ENCODE data around the gene CDT1.

Gene CDT1

GRCh38 chr16:88840600-88841215 is 37.1 kb downstream of the CDT1 start:
- Histone ChIP-seq H3K27ac (ENCODE audit: low read length) (no peak overlapping the region), H3K9me3 (ENCODE audit: control insufficient read depth in 2 of 2, low read length in 2 of 2) (no peaks in the 10 kb centered on the region), H3K4me3 (ENCODE audit: low read length in 2 of 2) (no peak overlapping the region), H3K27me3 (ENCODE audit: control insufficient read depth in 1 of 2, insufficient read depth in 2 of 2, low read length in 2 of 2) (no peaks in the 10 kb centered on the region), H3K36me3 (ENCODE audit: control insufficient read depth in 2 of 2, insufficient read depth in 2 of 2, low read length in 2 of 2) (peaks cover 8 to 21% of the 10 kb centered on the region in 2 donors), H3K4me1 (ENCODE audit: control insufficient read depth, insufficient read depth, low read length) (no peaks in the 10 kb centered on the region), H3K9ac (ENCODE audit: low read length in 2 of 2) (no peak overlapping the region)

DNA sequence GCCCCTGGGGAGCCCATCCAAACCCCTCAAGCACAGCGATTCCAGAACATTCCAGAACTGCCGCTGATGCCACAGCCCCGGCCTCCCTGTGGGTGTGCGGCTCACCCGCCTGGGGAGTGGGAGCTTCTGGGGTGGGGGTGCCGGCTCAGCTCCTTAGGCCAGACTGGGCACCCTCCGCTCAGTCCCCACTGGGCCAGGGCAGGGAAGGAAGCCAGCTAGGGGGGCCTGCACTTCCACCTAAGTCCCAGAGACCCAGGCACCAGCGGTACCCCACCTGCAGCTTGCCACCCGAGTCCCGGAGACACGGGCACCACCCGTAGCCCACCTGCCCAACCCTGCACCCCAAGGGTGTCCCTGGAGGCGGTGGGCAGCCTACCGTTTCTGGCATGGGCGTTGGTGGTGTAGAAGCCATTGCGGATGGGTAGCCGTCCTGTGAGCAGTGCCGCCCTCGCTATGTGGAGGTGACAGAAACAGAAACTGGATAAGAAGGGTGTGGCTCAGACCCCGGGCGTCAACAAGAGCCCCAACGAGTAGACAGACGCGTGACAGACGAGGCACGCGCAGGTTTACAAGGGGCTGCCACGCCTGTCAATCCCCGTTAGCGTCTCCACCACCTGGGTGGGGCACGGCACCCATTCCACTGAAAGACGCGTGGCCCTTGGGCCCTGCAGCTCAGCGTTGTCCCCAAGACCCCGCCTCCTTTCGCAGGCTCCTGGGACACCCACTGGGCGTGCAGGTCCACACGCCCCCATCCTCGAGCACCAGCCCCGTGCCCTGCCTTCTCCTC is 38.1 kb downstream of the CDT1 start:
- Histone ChIP-seq H3K27me3 (ENCODE audit: control insufficient read depth in 1 of 2, insufficient read depth in 2 of 2, low read length in 2 of 2) (no peaks in the 10 kb centered on the region), H3K27ac (ENCODE audit: low read length) (no peak overlapping the region), H3K9me3 (ENCODE audit: control insufficient read depth in 2 of 2, low read length in 2 of 2) (no peaks in the 10 kb centered on the region), H3K4me3 (ENCODE audit: low read length in 2 of 2) (no peak overlapping the region), H3K9ac (ENCODE audit: low read length in 2 of 2) (no peak overlapping the region), H3K36me3 (ENCODE audit: control insufficient read depth in 2 of 2, insufficient read depth in 2 of 2, low read length in 2 of 2) (peaks cover 9 to 21% of the 10 kb centered on the region in 2 donors), H3K4me1 (ENCODE audit: control insufficient read depth, insufficient read depth, low read length) (no peaks in the 10 kb centered on the region)

DNA sequence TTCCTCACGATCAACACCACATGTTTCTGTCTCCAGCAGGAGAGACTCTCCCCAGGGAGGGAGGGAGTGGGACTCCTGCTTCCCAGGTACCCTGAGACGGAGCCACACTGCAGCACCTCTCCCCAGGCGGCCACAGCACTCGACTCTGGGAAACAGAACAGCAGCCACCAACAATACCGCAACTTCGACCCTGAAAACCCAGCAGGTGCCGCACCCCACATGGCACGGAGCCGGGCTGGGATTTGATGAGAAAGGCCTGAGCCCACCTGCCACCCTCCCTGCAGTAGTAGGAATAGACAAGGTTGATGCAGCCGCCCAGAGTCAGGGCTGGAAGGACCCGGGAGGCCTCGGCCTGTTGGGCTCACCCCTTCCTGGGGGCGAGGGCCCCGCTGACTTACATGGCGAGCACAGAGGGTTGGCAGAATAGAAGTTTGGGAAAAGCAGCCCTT is 38.7 kb downstream of the CDT1 start:
- H3K9ac ChIP-seq (ENCODE audit: low read length in 2 of 2), result no peak overlapping the region
- H3K36me3 ChIP-seq (ENCODE audit: control insufficient read depth in 2 of 2, insufficient read depth in 2 of 2, low read length in 2 of 2), result peaks cover 9 to 21% of the 10 kb centered on the region in 2 donors
- no peak overlapping the region for H3K4me3 ChIP-seq (ENCODE audit: low read length in 2 of 2)
- H3K9me3 ChIP-seq (ENCODE audit: control insufficient read depth in 2 of 2, low read length in 2 of 2), result no peaks in the 10 kb centered on the region
- H3K4me1 ChIP-seq (ENCODE audit: control insufficient read depth, insufficient read depth, low read length), result no peaks in the 10 kb centered on the region
- H3K27me3 ChIP-seq (ENCODE audit: control insufficient read depth in 1 of 2, insufficient read depth in 2 of 2, low read length in 2 of 2), result no peaks in the 10 kb centered on the region
- no peak overlapping the region for H3K27ac ChIP-seq (ENCODE audit: low read length)

DNA sequence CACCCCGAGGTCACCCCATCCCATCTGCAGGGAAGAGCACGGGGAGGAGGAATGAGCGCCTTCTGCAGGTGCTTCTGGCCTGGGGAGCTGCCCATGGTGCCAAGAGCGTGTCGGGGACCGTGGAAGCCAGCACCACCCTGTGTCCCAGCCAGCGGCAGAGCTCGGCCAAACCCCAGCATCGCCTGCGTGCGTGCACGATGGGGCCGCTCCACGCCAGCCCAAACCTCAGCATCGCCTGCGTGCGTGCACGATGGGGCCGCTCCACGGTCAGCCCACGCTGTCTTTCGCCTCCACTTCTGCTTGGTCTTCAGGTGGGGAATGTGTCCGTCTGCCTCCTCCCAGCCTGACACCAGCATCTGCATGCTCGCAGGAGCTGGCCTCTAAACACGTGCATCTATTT is 39.2 kb downstream of the CDT1 start:
- peaks cover 9 to 21% of the 10 kb centered on the region in 2 donors for H3K36me3 ChIP-seq (ENCODE audit: control insufficient read depth in 2 of 2, insufficient read depth in 2 of 2, low read length in 2 of 2)
- no peak overlapping the region for H3K4me3 ChIP-seq (ENCODE audit: low read length in 2 of 2)
- H3K4me1 ChIP-seq (ENCODE audit: control insufficient read depth, insufficient read depth, low read length), result no peaks in the 10 kb centered on the region
- no peak overlapping the region for H3K9ac ChIP-seq (ENCODE audit: low read length in 2 of 2)
- no peaks in the 10 kb centered on the region for H3K27me3 ChIP-seq (ENCODE audit: control insufficient read depth in 1 of 2, insufficient read depth in 2 of 2, low read length in 2 of 2)
- no peaks in the 10 kb centered on the region for H3K9me3 ChIP-seq (ENCODE audit: control insufficient read depth in 2 of 2, low read length in 2 of 2)
- no peak overlapping the region for H3K27ac ChIP-seq (ENCODE audit: low read length)

DNA sequence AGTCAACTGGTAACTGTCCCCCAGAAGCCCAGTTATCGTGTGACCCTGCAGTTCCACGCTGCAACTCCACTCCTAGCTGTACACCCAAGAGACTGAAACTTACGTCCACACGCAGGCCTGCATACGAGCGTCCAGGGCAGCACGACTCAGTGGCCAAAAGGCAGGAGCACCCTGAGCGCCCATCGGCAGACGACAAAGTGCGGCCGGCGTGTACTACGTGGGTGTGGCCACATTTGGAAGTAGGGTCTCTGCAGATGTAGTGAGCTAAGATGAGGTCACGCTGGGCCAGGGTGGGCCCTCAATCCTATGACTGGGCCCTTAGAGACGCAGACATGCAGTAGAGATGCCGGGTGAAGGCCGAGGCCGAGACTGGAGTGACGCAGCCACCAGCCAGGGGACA is 39.7 kb downstream of the CDT1 start:
- Histone ChIP-seq H3K36me3 (ENCODE audit: control insufficient read depth in 2 of 2, insufficient read depth in 2 of 2, low read length in 2 of 2) (peaks cover 9 to 20% of the 10 kb centered on the region in 2 donors), H3K4me3 (ENCODE audit: low read length in 2 of 2) (no peak overlapping the region), H3K27ac (ENCODE audit: low read length) (no peak overlapping the region), H3K27me3 (ENCODE audit: control insufficient read depth in 1 of 2, insufficient read depth in 2 of 2, low read length in 2 of 2) (no peaks in the 10 kb centered on the region), H3K9me3 (ENCODE audit: control insufficient read depth in 2 of 2, low read length in 2 of 2) (no peaks in the 10 kb centered on the region), H3K4me1 (ENCODE audit: control insufficient read depth, insufficient read depth, low read length) (no peaks in the 10 kb centered on the region), H3K9ac (ENCODE audit: low read length in 2 of 2) (no peak overlapping the region)

DNA sequence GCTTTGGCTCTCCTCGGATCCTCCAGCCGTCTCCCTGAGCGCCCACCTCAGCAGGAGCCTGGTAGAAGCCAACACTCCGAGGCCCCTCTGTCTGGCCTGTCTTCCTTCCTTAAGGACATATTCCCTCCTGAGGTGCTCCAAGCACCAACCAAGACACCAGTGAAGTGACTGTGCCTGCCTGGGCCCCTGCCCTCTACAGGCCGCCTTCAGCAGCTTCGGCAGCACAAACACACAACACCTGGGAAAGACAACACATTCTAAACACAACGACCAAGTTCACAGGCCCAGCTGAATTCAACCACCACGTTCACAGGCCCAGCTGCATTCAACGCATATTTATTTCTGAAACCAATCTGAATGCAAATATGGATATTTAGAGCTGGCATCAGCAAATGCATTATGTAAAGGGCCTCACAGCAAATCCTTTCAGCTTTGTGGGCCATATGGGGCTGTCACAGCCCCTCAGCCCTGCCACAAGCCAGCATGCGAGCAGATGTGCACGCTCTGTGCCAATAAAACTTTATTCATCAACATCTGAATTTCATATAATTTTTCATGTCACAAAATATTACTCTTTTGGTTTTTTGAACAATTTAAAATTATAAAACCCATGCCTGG is 40.9 kb downstream of the CDT1 start:
- H3K27ac ChIP-seq (ENCODE audit: low read length), result no peak overlapping the region
- no peaks in the 10 kb centered on the region for H3K4me1 ChIP-seq (ENCODE audit: control insufficient read depth, insufficient read depth, low read length)
- H3K27me3 ChIP-seq (ENCODE audit: control insufficient read depth in 1 of 2, insufficient read depth in 2 of 2, low read length in 2 of 2), result no peaks in the 10 kb centered on the region
- H3K9me3 ChIP-seq (ENCODE audit: control insufficient read depth in 2 of 2, low read length in 2 of 2), result no peaks in the 10 kb centered on the region
- H3K9ac ChIP-seq (ENCODE audit: low read length in 2 of 2), result no peak overlapping the region
- H3K4me3 ChIP-seq (ENCODE audit: low read length in 2 of 2), result no peak overlapping the region
- peaks cover 9 to 15% of the 10 kb centered on the region in 2 donors for H3K36me3 ChIP-seq (ENCODE audit: control insufficient read depth in 2 of 2, insufficient read depth in 2 of 2, low read length in 2 of 2)

GRCh38 chr16:88846088-88846487 is 42.5 kb downstream of the CDT1 start:
- H3K27me3 ChIP-seq (ENCODE audit: control insufficient read depth in 1 of 2, insufficient read depth in 2 of 2, low read length in 2 of 2), result no peaks in the 10 kb centered on the region
- H3K4me1 ChIP-seq (ENCODE audit: control insufficient read depth, insufficient read depth, low read length), result no peaks in the 10 kb centered on the region
- H3K27ac ChIP-seq (ENCODE audit: low read length), result no peak overlapping the region
- no peak overlapping the region for H3K9ac ChIP-seq (ENCODE audit: low read length in 2 of 2)
- H3K4me3 ChIP-seq (ENCODE audit: low read length in 2 of 2), result no peak overlapping the region
- no peaks in the 10 kb centered on the region for H3K9me3 ChIP-seq (ENCODE audit: control insufficient read depth in 2 of 2, low read length in 2 of 2)
- H3K36me3 ChIP-seq (ENCODE audit: control insufficient read depth in 2 of 2, insufficient read depth in 2 of 2, low read length in 2 of 2), result peaks cover 6 to 7% of the 10 kb centered on the region in 2 donors

DNA sequence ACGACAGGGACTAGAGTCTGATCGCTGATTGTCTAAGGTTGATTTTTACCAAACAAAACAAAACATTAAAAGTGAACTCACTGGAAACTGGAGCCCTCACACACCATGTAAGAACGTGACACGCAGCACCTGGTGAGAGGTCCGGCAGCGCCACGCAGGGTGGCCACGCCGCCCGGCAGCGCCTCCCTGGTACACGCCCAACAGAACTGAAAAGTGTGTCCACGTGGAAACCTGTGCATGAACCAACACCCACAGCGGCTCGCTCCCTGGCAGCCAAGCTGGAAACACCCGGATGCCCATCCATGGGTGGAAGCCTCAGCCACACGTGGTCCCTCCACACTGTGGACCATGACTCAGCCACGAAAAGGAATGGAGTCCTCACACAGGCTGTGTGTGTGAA is 44.1 kb downstream of the CDT1 start:
- H3K9ac ChIP-seq (ENCODE audit: low read length in 2 of 2), result no peak overlapping the region
- H3K4me3 ChIP-seq (ENCODE audit: low read length in 2 of 2), result no peak overlapping the region
- no peaks in the 10 kb centered on the region for H3K4me1 ChIP-seq (ENCODE audit: control insufficient read depth, insufficient read depth, low read length)
- H3K27ac ChIP-seq (ENCODE audit: low read length), result no peak overlapping the region
- H3K36me3 ChIP-seq (ENCODE audit: control insufficient read depth in 2 of 2, insufficient read depth in 2 of 2, low read length in 2 of 2), result peaks cover 0 to 7% of the 10 kb centered on the region in 2 donors
- H3K9me3 ChIP-seq (ENCODE audit: control insufficient read depth in 2 of 2, low read length in 2 of 2), result no peaks in the 10 kb centered on the region
- no peaks in the 10 kb centered on the region for H3K27me3 ChIP-seq (ENCODE audit: control insufficient read depth in 1 of 2, insufficient read depth in 2 of 2, low read length in 2 of 2)

DNA sequence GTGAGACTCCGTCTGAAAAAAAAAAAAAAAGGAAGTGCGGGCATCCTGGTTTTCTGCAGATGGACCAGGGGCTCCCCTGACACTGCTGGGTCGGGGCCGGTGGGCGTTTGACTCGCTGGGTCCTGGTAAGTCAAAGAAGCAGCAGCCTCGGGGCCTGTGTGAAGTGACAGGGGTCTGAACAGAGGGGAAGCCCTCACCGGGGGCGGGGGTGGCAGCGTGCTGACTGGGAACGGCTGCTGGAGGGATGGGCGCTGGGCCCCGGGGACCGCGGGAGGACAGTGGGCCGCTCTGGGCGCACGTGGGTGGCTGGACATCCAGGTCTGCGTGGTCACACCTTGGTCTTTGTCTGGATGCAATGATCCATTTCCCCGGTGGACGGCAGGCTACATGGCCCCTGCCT is 45.0 kb downstream of the CDT1 start:
- Histone ChIP-seq H3K9ac (ENCODE audit: low read length in 2 of 2) (no peak overlapping the region), H3K4me3 (ENCODE audit: low read length in 2 of 2) (no peak overlapping the region), H3K4me1 (ENCODE audit: control insufficient read depth, insufficient read depth, low read length) (no peaks in the 10 kb centered on the region), H3K9me3 (ENCODE audit: control insufficient read depth in 2 of 2, low read length in 2 of 2) (no peaks in the 10 kb centered on the region), H3K27me3 (ENCODE audit: control insufficient read depth in 1 of 2, insufficient read depth in 2 of 2, low read length in 2 of 2) (no peaks in the 10 kb centered on the region), H3K36me3 (ENCODE audit: control insufficient read depth in 2 of 2, insufficient read depth in 2 of 2, low read length in 2 of 2) (peaks cover 0 to 7% of the 10 kb centered on the region in 2 donors), H3K27ac (ENCODE audit: low read length) (no peak overlapping the region)

- peaks cover 6% of the 10 kb centered on the region for H3K4me1 ChIP-seq (ENCODE audit: control insufficient read depth, insufficient read depth, low read length)
- no peak overlapping the region for H3K27ac ChIP-seq (ENCODE audit: low read length)
- peaks cover 0 to 7% of the 10 kb centered on the region in 2 donors for H3K36me3 ChIP-seq (ENCODE audit: control insufficient read depth in 2 of 2, insufficient read depth in 2 of 2, low read length in 2 of 2)
- no peak overlapping the region for H3K4me3 ChIP-seq (ENCODE audit: low read length in 2 of 2)
- H3K27me3 ChIP-seq (ENCODE audit: control insufficient read depth in 1 of 2, insufficient read depth in 2 of 2, low read length in 2 of 2), result no peaks in the 10 kb centered on the region
- no peaks in the 10 kb centered on the region for H3K9me3 ChIP-seq (ENCODE audit: control insufficient read depth in 2 of 2, low read length in 2 of 2)
- H3K9ac ChIP-seq (ENCODE audit: low read length in 2 of 2), result no peak overlapping the region
Observed at GRCh38 chr16:88850531-88851199, 47.1 kb downstream of the CDT1 start.

Measured in stomach smooth muscle (tissue), 2 donors.